HG02884 (cell line): ENCODE data around the gene ZG16B.

Experiments used
- ATAC-seq: cut with Tn5 transposase; IDR thresholded peaks from one replicate; pipeline ENCODE4 v1.9.1; 2021; ENCODE audit warnings: mild to moderate bottlenecking, moderate library complexity; ENCODE audit not compliant: unreplicated experiment

ZG16B gene

GRCh38 chr16:2822496-2822895 lies 7.6 kb upstream of the ZG16B start:
- no peak for ATAC-seq

- ATAC-seq: no peak
Observed at GRCh38 chr16:2824626-2825025, 5.5 kb upstream of the ZG16B start.

GRCh38 chr16:2825049-2825742 lies 4.9 kb upstream of the ZG16B start:
- no peak for ATAC-seq

- ATAC-seq: no peak
Observed at GRCh38 chr16:2825906-2826305, 4.2 kb upstream of the ZG16B start.

GRCh38 chr16:2826591-2827373 lies 3.3 kb upstream of the ZG16B start:
- no peak for ATAC-seq

GRCh38 chr16:2827374-2827791 lies 2.7 kb upstream of the ZG16B start:
- ATAC-seq: no peak

GRCh38 chr16:2827831-2828520 lies 2.1 kb upstream of the ZG16B start:
- no peak for ATAC-seq

- no peak for ATAC-seq
Observed at GRCh38 chr16:2828521-2828840, 1.6 kb upstream of the ZG16B start.

- ATAC-seq: no peak
Observed at GRCh38 chr16:2828876-2829430, 1.1 kb upstream of the ZG16B start.

- ATAC-seq: no peak
Observed at GRCh38 chr16:2830355-2830695, 222 bp downstream of the ZG16B start.

GRCh38 chr16:2831203-2831602 lies 1.1 kb downstream of the ZG16B start:
- ATAC-seq: no peak

GRCh38 chr16:2833776-2834175 lies 3.7 kb downstream of the ZG16B start:
- ATAC-seq: no peak

GRCh38 chr16:2834968-2835367 lies 4.9 kb downstream of the ZG16B start:
- ATAC-seq: no peak

GRCh38 chr16:2835638-2836493 lies 5.8 kb downstream of the ZG16B start:
- no peak for ATAC-seq

- ATAC-seq: no peak
Observed at GRCh38 chr16:2836646-2837508, 6.8 kb downstream of the ZG16B start.

GRCh38 chr16:2838928-2839327 lies 8.8 kb downstream of the ZG16B start:
- no peak for ATAC-seq

- no peak for ATAC-seq
Observed at GRCh38 chr16:2839650-2840450, 9.7 kb downstream of the ZG16B start.

- no peak for ATAC-seq
Observed at GRCh38 chr16:2840914-2841313, 10.8 kb downstream of the ZG16B start.
